Gastroesophageal sphincter (tissue), 3 donors: ENCODE results near the gene KCNE1.

ENCODE experiments used
- EP300 ChIP-seq: sonication (generic); formaldehyde crosslinking; IDR thresholded peaks from one replicate; pipeline ENCODE4 v1.6.1; 2017; ENCODE audit warnings: antibody characterized with exemption, mild to moderate bottlenecking
- POLR2AphosphoS5 ChIP-seq: sonication (generic); formaldehyde crosslinking; IDR thresholded peaks from one replicate; pipeline ENCODE4 v1.6.1; 2017; ENCODE audit warnings: antibody characterized with exemption
- TF ChIP-seq, protein P1 (sequence below), 4 experiments: fragments of 200-600 bp in 2 of 4; fragments of 450-650 bp in 2 of 4; sonication (generic) in 1 of 4; IDR thresholded peaks; one replicate each; pipeline ENCODE4 v1.5.1; 2017 to 2019; ENCODE audit warnings: antibody characterized with exemption in 4 of 4, mild to moderate bottlenecking in 2 of 4, moderate library complexity in 2 of 4

DNA sequence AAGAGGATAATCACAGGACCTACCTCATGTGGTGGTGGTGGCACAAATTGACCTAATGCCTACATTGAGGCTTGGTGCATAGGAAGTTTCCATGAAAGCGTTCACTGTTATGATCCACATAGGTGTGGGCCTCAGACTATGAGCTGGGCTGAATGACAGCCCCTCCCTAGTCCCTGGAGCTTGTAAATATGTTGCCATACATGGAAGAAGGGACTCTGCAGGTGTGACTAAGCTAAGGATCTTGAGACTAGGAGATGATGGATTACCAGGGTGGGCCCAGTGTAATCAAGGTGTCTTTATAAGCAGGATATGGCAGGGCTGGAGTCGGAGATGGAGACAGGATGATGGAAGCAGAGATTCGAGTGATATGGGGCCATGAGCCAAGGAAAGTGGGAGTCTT is 31.0 kb upstream of the KCNE1 start:
- TF ChIP-seq, protein P1, sequence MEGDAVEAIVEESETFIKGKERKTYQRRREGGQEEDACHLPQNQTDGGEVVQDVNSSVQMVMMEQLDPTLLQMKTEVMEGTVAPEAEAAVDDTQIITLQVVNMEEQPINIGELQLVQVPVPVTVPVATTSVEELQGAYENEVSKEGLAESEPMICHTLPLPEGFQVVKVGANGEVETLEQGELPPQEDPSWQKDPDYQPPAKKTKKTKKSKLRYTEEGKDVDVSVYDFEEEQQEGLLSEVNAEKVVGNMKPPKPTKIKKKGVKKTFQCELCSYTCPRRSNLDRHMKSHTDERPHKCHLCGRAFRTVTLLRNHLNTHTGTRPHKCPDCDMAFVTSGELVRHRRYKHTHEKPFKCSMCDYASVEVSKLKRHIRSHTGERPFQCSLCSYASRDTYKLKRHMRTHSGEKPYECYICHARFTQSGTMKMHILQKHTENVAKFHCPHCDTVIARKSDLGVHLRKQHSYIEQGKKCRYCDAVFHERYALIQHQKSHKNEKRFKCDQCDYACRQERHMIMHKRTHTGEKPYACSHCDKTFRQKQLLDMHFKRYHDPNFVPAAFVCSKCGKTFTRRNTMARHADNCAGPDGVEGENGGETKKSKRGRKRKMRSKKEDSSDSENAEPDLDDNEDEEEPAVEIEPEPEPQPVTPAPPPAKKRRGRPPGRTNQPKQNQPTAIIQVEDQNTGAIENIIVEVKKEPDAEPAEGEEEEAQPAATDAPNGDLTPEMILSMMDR (IDR thresholded peaks at IDR 0.05), result no peak
- no peak for TF ChIP-seq EP300
- TF ChIP-seq POLR2AphosphoS5, result no peak
